A549 (cell line): ENCODE measurements around the gene CACNG3.

ENCODE experiments used
- CHD2 ChIP-seq: fragments of 150-350 bp; IDR thresholded peaks from 2 replicates; pipeline ENCODE4 v1.6.1; 2014; ENCODE audit warnings: low read length; ENCODE audit not compliant: partially characterized antibody
- CHD4 ChIP-seq: fragments of 200-600 bp; sonication (generic); IDR thresholded peaks from 2 replicates; pipeline ENCODE4 v1.6.1; 2016; ENCODE audit warnings: antibody characterized with exemption, mild to moderate bottlenecking, borderline replicate concordance
- CTCF ChIP-seq: fragments of >200 bp; sonication (Bioruptor Twin); formaldehyde crosslinking; IDR thresholded peaks from 3 replicates; pipeline ENCODE4 v1.5.1; 2016
- EP300 ChIP-seq, 2 experiments: fragments of >200 bp; sonication (Bioruptor Twin); formaldehyde crosslinking; IDR thresholded peaks; 2 replicates in 1 of 2; 3 replicates in 1 of 2; pipeline ENCODE4 v1.6.1; 2016 to 2017
- MAFK ChIP-seq: fragments of 450-650 bp; IDR thresholded peaks from 2 replicates; pipeline ENCODE4 v1.6.1; 2014; ENCODE audit not compliant: partially characterized antibody
- MAX ChIP-seq: IDR thresholded peaks from 2 replicates; pipeline ENCODE4 v1.6.1; 2012
- POLR2A ChIP-seq: IDR thresholded peaks from 2 replicates; pipeline ENCODE4 v1.6.1; 2012; ENCODE audit warnings: mild to moderate bottlenecking, low read length
- RFX5 ChIP-seq: fragments of 450-650 bp; IDR thresholded peaks from 2 replicates; pipeline ENCODE4 v1.7.1; 2014; ENCODE audit warnings: antibody characterized with exemption, mild to moderate bottlenecking, moderate library complexity
- RNF2 ChIP-seq: fragments of 200-600 bp; sonication (generic); IDR thresholded peaks from 2 replicates; pipeline ENCODE4 v1.6.1; 2016; ENCODE audit warnings: low read depth, mild to moderate bottlenecking, antibody characterized with exemption, moderate library complexity, borderline replicate concordance
- SREBF2 ChIP-seq: fragments of 450-650 bp; IDR thresholded peaks from 2 replicates; pipeline ENCODE4 v1.6.1; 2014; ENCODE audit warnings: mild to moderate bottlenecking, moderate library complexity
- ZC3H11A ChIP-seq: fragments of 450-650 bp; IDR thresholded peaks from 2 replicates; pipeline ENCODE4 v1.6.1; 2014; ENCODE audit warnings: antibody characterized with exemption, mild to moderate bottlenecking
- ZNF302 ChIP-seq: fragments of 250-450 bp; sonication (Bioruptor Pico); IDR thresholded peaks from 2 replicates; pipeline ENCODE4 v1.9.0; 2021; ENCODE audit warnings: inconsistent platforms, mild to moderate bottlenecking, moderate library complexity
- TF ChIP-seq, protein P1 (sequence below): fragments of 150-350 bp; IDR thresholded peaks from 2 replicates; pipeline ENCODE4 v1.6.1; 2014; ENCODE audit warnings: low read depth, mild to moderate bottlenecking, low read length
- TF ChIP-seq, protein P2 (sequence below): fragments of 450-650 bp; IDR thresholded peaks from 2 replicates; pipeline ENCODE4 v1.6.1; 2014; ENCODE audit warnings: antibody characterized with exemption

- no peak for TF ChIP-seq SREBF2
- TF ChIP-seq CTCF, result no peak
- no peak for TF ChIP-seq MAX
- no peak for TF ChIP-seq CHD2
- no peak for TF ChIP-seq RFX5
- TF ChIP-seq, protein P1, sequence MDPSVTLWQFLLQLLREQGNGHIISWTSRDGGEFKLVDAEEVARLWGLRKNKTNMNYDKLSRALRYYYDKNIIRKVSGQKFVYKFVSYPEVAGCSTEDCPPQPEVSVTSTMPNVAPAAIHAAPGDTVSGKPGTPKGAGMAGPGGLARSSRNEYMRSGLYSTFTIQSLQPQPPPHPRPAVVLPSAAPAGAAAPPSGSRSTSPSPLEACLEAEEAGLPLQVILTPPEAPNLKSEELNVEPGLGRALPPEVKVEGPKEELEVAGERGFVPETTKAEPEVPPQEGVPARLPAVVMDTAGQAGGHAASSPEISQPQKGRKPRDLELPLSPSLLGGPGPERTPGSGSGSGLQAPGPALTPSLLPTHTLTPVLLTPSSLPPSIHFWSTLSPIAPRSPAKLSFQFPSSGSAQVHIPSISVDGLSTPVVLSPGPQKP, result no peak
- TF ChIP-seq, protein P2, sequence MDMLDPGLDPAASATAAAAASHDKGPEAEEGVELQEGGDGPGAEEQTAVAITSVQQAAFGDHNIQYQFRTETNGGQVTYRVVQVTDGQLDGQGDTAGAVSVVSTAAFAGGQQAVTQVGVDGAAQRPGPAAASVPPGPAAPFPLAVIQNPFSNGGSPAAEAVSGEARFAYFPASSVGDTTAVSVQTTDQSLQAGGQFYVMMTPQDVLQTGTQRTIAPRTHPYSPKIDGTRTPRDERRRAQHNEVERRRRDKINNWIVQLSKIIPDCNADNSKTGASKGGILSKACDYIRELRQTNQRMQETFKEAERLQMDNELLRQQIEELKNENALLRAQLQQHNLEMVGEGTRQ, result no peak
- TF ChIP-seq EP300 (IDR thresholded peaks at IDR 0.05), result no peak
- TF ChIP-seq ZC3H11A, result no peak
- TF ChIP-seq MAFK, result no peak
- TF ChIP-seq CHD4, result no peak
- TF ChIP-seq RNF2, result no peak
- TF ChIP-seq POLR2A, result no peak
- no peak for TF ChIP-seq ZNF302 (CRISPR knock-in tag)
Observed at GRCh38 chr16:24364596-24364995, 108.5 kb downstream of the CACNG3 start.
